Aorta (tissue), 5 donors: ENCODE results near the gene ACAP1. TPM values are rescaled to one million over a fixed set of nuclear protein-coding genes. Genes with fewer than 3 reads are reported as not detected.

Experiments
- ATAC-seq: fragments of 200-7000 bp; cut with Tn5 transposase; one replicate; pipeline ENCODE4 v1.9.1; 2022; ENCODE audit warnings: moderate library complexity; ENCODE audit not compliant: low FRiP score
- DNase-seq, 2 donors: peaks; one replicate each; pipeline ENCODE4 v3.0.0-alpha.2; 2020
- H3K27ac ChIP-seq, 2 donors: one replicate each; pipeline ENCODE4 v1.5.1; 2013; ENCODE audit warnings: low read length in 2 of 2, mild to moderate bottlenecking in 2 of 2, moderate library complexity in 2 of 2, control low read depth in 1 of 2, inconsistent platforms in 1 of 2, low read depth in 1 of 2
- H3K27me3 ChIP-seq, 2 donors: one replicate each; pipeline ENCODE4 v1.6.1; 2013; ENCODE audit warnings: control low read depth in 1 of 2, low read length in 1 of 2, mild to moderate bottlenecking in 1 of 2, moderate library complexity in 1 of 2; ENCODE audit not compliant: insufficient read depth in 2 of 2, control insufficient read depth in 1 of 2
- H3K36me3 ChIP-seq, 2 donors: one replicate each; pipeline ENCODE4 v1.6.1; 2013; ENCODE audit warnings: control low read depth in 1 of 2, low read length in 1 of 2, mild to moderate bottlenecking in 1 of 2; ENCODE audit not compliant: insufficient read depth in 2 of 2, control insufficient read depth in 1 of 2
- H3K4me1 ChIP-seq, 2 donors: one replicate each; pipeline ENCODE4 v1.6.1; 2013; ENCODE audit warnings: low read length in 2 of 2, control low read depth in 1 of 2, mild to moderate bottlenecking in 1 of 2, moderate library complexity in 1 of 2; ENCODE audit not compliant: insufficient read depth in 2 of 2, control insufficient read depth in 1 of 2
- H3K4me3 ChIP-seq, 2 donors: one replicate each; pipeline ENCODE4 v1.5.1; 2013; ENCODE audit warnings: low read length in 2 of 2, control low read depth in 1 of 2, mild to moderate bottlenecking in 1 of 2
- H3K9me3 ChIP-seq: one replicate; pipeline ENCODE4 v1.6.1; 2013; ENCODE audit warnings: mild to moderate bottlenecking, low read length; ENCODE audit not compliant: control insufficient read depth
- WGBS, 2 donors: extraction: QIAGEN DNeasy Blood & Tissue Kit; methylation state at CpG; one replicate each; pipeline ENCODE4 v1.1.7; 2013; 5-methylcytosine and 5-hydroxymethylcytosine counted together
- intact Hi-C, 2 donors: fragments of 100-400 bp; cut with DNase I; formaldehyde crosslinking; loops; one replicate each; pipeline versions ENCODE4 v1.14.2 to v1.15.0; 2022
- polyA plus RNA-seq, 2 donors: library from polyadenylated mRNA; stranded (reverse); fragments of 200-250 nt; gene quantifications; one replicate each; pipeline ENCODE4 v1.2.3, GENCODE V29; 2013
- total RNA-seq, 2 donors: library from RNA; stranded (reverse); fragmentation: NEBNext Ultra II Directional; extraction: Animal tissue kit (Norgen Biotek cat#: 25700); gene quantifications; one replicate each; pipeline ENCODE4 v1.2.1, GENCODE V29; 2021
- donor health status: healthy with polysubstance abuse.
- donor health status: Bipolar disorder and iron deficiency.
- donor health status: DM: no; HTN: no; CAD: no.
- donor health status: DM: no; HTN: no; CAD: no.
- donor health status: DM: yes; HTN: yes; CAD: no.

ACAP1 gene
- total and polyA plus RNA-seq, 4 donors: 6.5 to 21.8 (median 14.7) TPM

- DNase-seq (peak; percentile 69 to 83), ATAC-seq (no peak)
- 5 to 7% methylated on average over 29 to 52 of the region's 52 CpGs for WGBS, 2 donors
- H3K4me1 ChIP-seq: no peaks in the 10 kb centered on the region
- H3K4me3 ChIP-seq: peak within 1 kb of the TSS; percentile 24 to 42
- intact Hi-C loops: no loop called here
- H3K27me3 ChIP-seq: no peaks in the 10 kb centered on the region
- no peaks in the 10 kb centered on the region for H3K36me3 ChIP-seq
- no peak within 1 kb of the TSS for H3K27ac ChIP-seq
- no peaks in the 10 kb centered on the region for H3K9me3 ChIP-seq
Measured at GRCh38 chr17:7380855-7381683, 44.7 kb downstream of the ACAP1 start, which contains the start of gene TNK1. Gene TNK1 (plus strand): TSS chr17:7381089. CDS start chr17:7382927, 1,838 bp downstream.

GRCh38 chr17:7382901-7383300 is 46.6 kb downstream of the ACAP1 start:
- H3K36me3 ChIP-seq: no peaks in the 10 kb centered on the region
- H3K9me3 ChIP-seq: no peaks in the 10 kb centered on the region
- intact Hi-C loops: no loop called here
- H3K4me3 ChIP-seq: no peak overlapping the region
- ATAC-seq: no peak
- no peaks in the 10 kb centered on the region for H3K4me1 ChIP-seq
- 91 to 92% methylated on average over 10 of the region's 10 CpGs for WGBS, 2 donors
- no peaks in the 10 kb centered on the region for H3K27me3 ChIP-seq
- no peak overlapping the region for H3K27ac ChIP-seq
- no peak for DNase-seq

- intact Hi-C loops: no loop called here
- H3K4me1 ChIP-seq: no peaks in the 10 kb centered on the region
- no peak overlapping the region for H3K27ac ChIP-seq
- ATAC-seq: no peak
- H3K27me3 ChIP-seq: no peaks in the 10 kb centered on the region
- H3K9me3 ChIP-seq: no peaks in the 10 kb centered on the region
- H3K4me3 ChIP-seq: no peak overlapping the region
- no peak for DNase-seq
- no peaks in the 10 kb centered on the region for H3K36me3 ChIP-seq
- WGBS, 2 donors: 73 to 77% methylated on average over 10 to 11 of the region's 11 CpGs
Measured at GRCh38 chr17:7383371-7383741, 47.0 kb downstream of the ACAP1 start.

- ATAC-seq (peak; percentile 80), DNase-seq (peak in 1 of 2 donors; percentile 56)
- no peak overlapping the region for H3K4me3 ChIP-seq
- no peaks in the 10 kb centered on the region for H3K9me3 ChIP-seq
- H3K27ac ChIP-seq: no peak overlapping the region
- 3 to 5% methylated on average over 55 to 65 of the region's 65 CpGs for WGBS, 2 donors
- no peaks in the 10 kb centered on the region for H3K27me3 ChIP-seq
- no peaks in the 10 kb centered on the region for H3K36me3 ChIP-seq
- no peaks in the 10 kb centered on the region for H3K4me1 ChIP-seq
- intact Hi-C loops: no loop called here
Measured at GRCh38 chr17:7383742-7384488, 47.6 kb downstream of the ACAP1 start.

GRCh38 chr17:7384489-7385081 is 48.3 kb downstream of the ACAP1 start:
- Histone ChIP-seq H3K9me3 (no peaks in the 10 kb centered on the region), H3K36me3 (no peaks in the 10 kb centered on the region), H3K27me3 (no peaks in the 10 kb centered on the region), H3K4me3 (no peak overlapping the region), H3K27ac (no peak overlapping the region), H3K4me1 (no peaks in the 10 kb centered on the region)
- ATAC-seq (no peak), DNase-seq (no peak)
- WGBS, 2 donors: 54% methylated on average over 23 of the region's 23 CpGs
- intact Hi-C loops: no loop called here

GRCh38 chr17:7388856-7389255 is 52.5 kb downstream of the ACAP1 start:
- 95 to 96% methylated on average over 10 of the region's 10 CpGs for WGBS, 2 donors
- H3K36me3 ChIP-seq: no peaks in the 10 kb centered on the region
- H3K9me3 ChIP-seq: no peaks in the 10 kb centered on the region
- H3K4me3 ChIP-seq: no peak overlapping the region
- no peak overlapping the region for H3K27ac ChIP-seq
- H3K27me3 ChIP-seq: no peaks in the 10 kb centered on the region
- DNase-seq (no peak), ATAC-seq (no peak)
- H3K4me1 ChIP-seq: no peaks in the 10 kb centered on the region
- intact Hi-C loops: no loop called here

GRCh38 chr17:7389924-7390910 is 53.9 kb downstream of the ACAP1 start:
- Histone ChIP-seq H3K4me3 (no peak overlapping the region), H3K9me3 (no peaks in the 10 kb centered on the region), H3K27me3 (no peaks in the 10 kb centered on the region), H3K4me1 (no peaks in the 10 kb centered on the region), H3K27ac (no peak overlapping the region), H3K36me3 (no peaks in the 10 kb centered on the region)
- intact Hi-C loops: loop anchor here in 1 of 2 donors (5.0 kb wide), 1 partner anchor 33 kb away; the partner anchor contains the start of gene TMEM95
- 86 to 92% methylated on average over 19 of the region's 19 CpGs for WGBS, 2 donors
- DNase-seq: no peak
- ATAC-seq: no peak

- no peak for DNase-seq
- Histone ChIP-seq H3K27ac (no peak overlapping the region), H3K27me3 (no peaks in the 10 kb centered on the region), H3K36me3 (no peaks in the 10 kb centered on the region), H3K4me3 (no peak overlapping the region), H3K9me3 (no peaks in the 10 kb centered on the region), H3K4me1 (no peaks in the 10 kb centered on the region)
- ATAC-seq: no peak
- intact Hi-C loops: loop anchor here in 1 of 2 donors (5.0 kb wide), 1 partner anchor 34 kb away; the partner anchor contains the start of gene TMEM95
- WGBS, 2 donors: 83 to 87% methylated on average over 2 of the region's 2 CpGs
Measured at GRCh38 chr17:7391307-7391706, 55.0 kb downstream of the ACAP1 start.
